PC-3 (cell line): Measurements from ENCODE around the gene MOCS1. TPM values are rescaled to one million over a fixed set of nuclear protein-coding genes. Genes with fewer than 3 reads are reported as not detected.

Source experiments
- ATAC-seq: fragments of 200-7000 bp; cut with Tn5 transposase; 2 replicates; pipeline ENCODE4 v1.9.1; 2020; ENCODE audit warnings: mild to moderate bottlenecking, moderate library complexity
- BruUV-seq: library from RNA; stranded (reverse); fragments of 400-500 nt; replicated peaks from 2 replicates; lab custom pipeline; 2021; lab: Mats Ljungman, UMichigan
- CTCF ChIA-PET: fragments of 300-600 bp; sonication (Branson Sonifier 250); formaldehyde crosslinking; loops from one replicate; lab custom pipeline; 2022; ENCODE audit warnings: antibody characterized with exemption; lab: Charles Lee
- POLR2A ChIA-PET: fragments of 300-600 bp; sonication (Branson Sonifier 250); formaldehyde crosslinking; loops from one replicate; lab custom pipeline; 2022; ENCODE audit warnings: antibody characterized with exemption; ENCODE audit not compliant: unreplicated experiment; lab: Charles Lee
- DNase-seq: peaks from one replicate; pipeline ENCODE4 v3.0.0-alpha.2; 2015
- H2AFZ ChIP-seq: fragments of 300-600 bp; sonication (generic); 2 replicates; pipeline ENCODE4 v1.6.0; 2016; ENCODE audit warnings: antibody characterized with exemption, low read length
- H3F3A ChIP-seq: fragments of 300-600 bp; sonication (generic); one replicate; pipeline ENCODE4 v1.6.0; 2017; ENCODE audit warnings: antibody characterized with exemption, low read length, control low read depth, mild to moderate bottlenecking; ENCODE audit not compliant: unreplicated experiment
- H3K27ac ChIP-seq: fragments of 300-600 bp; sonication (generic); 2 replicates; pipeline ENCODE4 v1.5.1; 2016; ENCODE audit warnings: mild to moderate bottlenecking, low read length
- H3K27me3 ChIP-seq: fragments of 300-600 bp; sonication (generic); 2 replicates; pipeline ENCODE4 v1.6.1; 2016; ENCODE audit warnings: low read length, mixed read lengths
- H3K36me3 ChIP-seq: fragments of 300-600 bp; sonication (generic); 2 replicates; pipeline ENCODE4 v1.6.1; 2016; ENCODE audit warnings: low read depth, mixed run types, low read length, mixed read lengths
- H3K4me1 ChIP-seq: fragments of 300-600 bp; sonication (generic); 2 replicates; pipeline ENCODE4 v1.5.1; 2016; ENCODE audit warnings: low read length; ENCODE audit not compliant: insufficient read depth
- H3K4me2 ChIP-seq: fragments of 300-600 bp; sonication (generic); 2 replicates; pipeline ENCODE4 v1.6.0; 2016; ENCODE audit warnings: low read length
- H3K4me3 ChIP-seq: fragments of 300-600 bp; sonication (generic); 2 replicates; pipeline ENCODE4 v1.5.1; 2016; ENCODE audit warnings: mild to moderate bottlenecking, low read length, mixed read lengths
- H3K79me2 ChIP-seq: fragments of 300-600 bp; sonication (generic); 2 replicates; pipeline ENCODE4 v1.6.1; 2017; ENCODE audit warnings: low read length, mixed read lengths
- H3K9ac ChIP-seq: fragments of 300-600 bp; sonication (generic); 2 replicates; pipeline ENCODE4 v1.6.0; 2016; ENCODE audit warnings: mild to moderate bottlenecking, low read length
- H3K9me2 ChIP-seq: fragments of 300-600 bp; sonication (generic); replicated peaks from 2 replicates; pipeline ENCODE4 v1.6.1; 2016; ENCODE audit warnings: mixed run types, low read length, mixed read lengths
- H3K9me3 ChIP-seq: fragments of 300-600 bp; sonication (generic); 2 replicates; pipeline ENCODE4 v1.6.1; 2016; ENCODE audit warnings: low read length, mixed read lengths
- H4K20me1 ChIP-seq: fragments of 300-600 bp; sonication (generic); 2 replicates; pipeline ENCODE4 v1.6.1; 2016; ENCODE audit warnings: low read length, mixed read lengths
- EZH2 ChIP-seq: fragments of 300-600 bp; sonication (generic); IDR thresholded peaks from one replicate; pipeline ENCODE4 v1.6.1; 2017; ENCODE audit warnings: antibody characterized with exemption, mild to moderate bottlenecking, low read length; ENCODE audit not compliant: unreplicated experiment
- EZH2phosphoT487 ChIP-seq: fragments of 300-600 bp; sonication (generic); IDR thresholded peaks from 2 replicates; pipeline ENCODE4 v1.6.1; 2018; ENCODE audit warnings: mild to moderate bottlenecking, antibody characterized with exemption, low read length, borderline replicate concordance
- intact Hi-C: fragments of 100-400 bp; cut with micrococcal nuclease; formaldehyde crosslinking; loops from 2 replicates; pipeline ENCODE4 v1.9.0; 2023
- total RNA-seq: library from RNA; depleted of rRNA; stranded (reverse); fragments of >200 nt; gene quantifications from 2 replicates; pipeline ENCODE4 v1.2.3, GENCODE V29; 2014
- TF ChIP-seq, protein P1 (sequence below): fragments of 300-600 bp; sonication (generic); conservative IDR thresholded peaks from 2 replicates; pipeline ENCODE4 v1.5.1; 2017; ENCODE audit warnings: antibody characterized with exemption, low read depth, mild to moderate bottlenecking, low read length

Gene MOCS1
- total RNA-seq, 1 experiment from 2014 or later, result 6.0 TPM

DNA sequence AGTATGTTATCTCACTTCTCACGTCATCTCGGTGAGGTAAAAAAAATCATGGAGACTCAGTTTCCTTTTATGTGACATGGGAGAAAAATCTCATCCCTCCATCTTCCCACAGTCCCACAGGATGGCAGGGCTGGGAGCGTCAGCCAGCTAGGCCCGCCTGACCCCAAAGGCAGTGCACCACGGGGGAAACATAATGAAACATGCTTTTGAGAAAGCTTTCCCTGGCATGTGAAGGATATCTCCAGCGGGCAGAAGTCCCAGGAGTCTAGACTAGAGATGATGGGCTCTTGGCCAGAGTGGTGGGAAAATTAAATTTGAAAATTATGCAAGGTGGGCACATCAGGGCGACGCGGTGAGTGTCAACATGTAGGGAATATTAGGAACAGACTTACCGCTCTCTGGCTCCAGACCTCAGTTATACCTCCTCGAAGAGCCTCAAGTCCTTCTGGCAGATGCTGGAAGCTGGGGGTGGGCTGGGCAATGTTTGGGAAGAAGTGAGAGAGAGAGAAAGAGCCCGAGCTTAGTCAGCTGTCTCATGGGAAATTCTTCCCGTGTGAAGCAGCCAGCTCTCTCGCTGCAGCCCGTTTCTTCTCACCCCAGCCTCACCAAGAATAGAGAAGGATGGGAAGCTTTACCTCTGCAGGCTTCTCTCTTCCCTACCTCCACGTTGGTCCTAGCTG lies 52.3 kb downstream of the MOCS1 start:
- Histone ChIP-seq H3K79me2 (no peaks in the 10 kb centered on the region), H3F3A (no peaks in the 10 kb centered on the region), H3K4me1 (no peaks in the 10 kb centered on the region), H4K20me1 (no peaks in the 10 kb centered on the region), H3K9ac (no peak overlapping the region), H3K4me3 (no peak overlapping the region), H3K9me2 (no peaks in the 10 kb centered on the region), H3K27ac (no peak overlapping the region), H2AFZ (no peak overlapping the region), H3K4me2 (no peak overlapping the region), H3K36me3 (no peaks in the 10 kb centered on the region), H3K9me3 (no peaks in the 10 kb centered on the region), H3K27me3 (0 out of 2 replicates have a peak, but pooled peaks cover 4% of the 10 kb centered on the region)
- TF ChIP-seq EZH2 (no peak), EZH2phosphoT487 (no peak)
- TF ChIP-seq, protein P1, sequence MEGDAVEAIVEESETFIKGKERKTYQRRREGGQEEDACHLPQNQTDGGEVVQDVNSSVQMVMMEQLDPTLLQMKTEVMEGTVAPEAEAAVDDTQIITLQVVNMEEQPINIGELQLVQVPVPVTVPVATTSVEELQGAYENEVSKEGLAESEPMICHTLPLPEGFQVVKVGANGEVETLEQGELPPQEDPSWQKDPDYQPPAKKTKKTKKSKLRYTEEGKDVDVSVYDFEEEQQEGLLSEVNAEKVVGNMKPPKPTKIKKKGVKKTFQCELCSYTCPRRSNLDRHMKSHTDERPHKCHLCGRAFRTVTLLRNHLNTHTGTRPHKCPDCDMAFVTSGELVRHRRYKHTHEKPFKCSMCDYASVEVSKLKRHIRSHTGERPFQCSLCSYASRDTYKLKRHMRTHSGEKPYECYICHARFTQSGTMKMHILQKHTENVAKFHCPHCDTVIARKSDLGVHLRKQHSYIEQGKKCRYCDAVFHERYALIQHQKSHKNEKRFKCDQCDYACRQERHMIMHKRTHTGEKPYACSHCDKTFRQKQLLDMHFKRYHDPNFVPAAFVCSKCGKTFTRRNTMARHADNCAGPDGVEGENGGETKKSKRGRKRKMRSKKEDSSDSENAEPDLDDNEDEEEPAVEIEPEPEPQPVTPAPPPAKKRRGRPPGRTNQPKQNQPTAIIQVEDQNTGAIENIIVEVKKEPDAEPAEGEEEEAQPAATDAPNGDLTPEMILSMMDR, result no peak
- CTCF ChIA-PET, result no interaction called here
- intact Hi-C loops, result no loop called here
- BruUV-seq, result no TSS peak
- ATAC-seq (no peak), DNase-seq (no peak)
- POLR2A ChIA-PET, result no interaction called here

DNA sequence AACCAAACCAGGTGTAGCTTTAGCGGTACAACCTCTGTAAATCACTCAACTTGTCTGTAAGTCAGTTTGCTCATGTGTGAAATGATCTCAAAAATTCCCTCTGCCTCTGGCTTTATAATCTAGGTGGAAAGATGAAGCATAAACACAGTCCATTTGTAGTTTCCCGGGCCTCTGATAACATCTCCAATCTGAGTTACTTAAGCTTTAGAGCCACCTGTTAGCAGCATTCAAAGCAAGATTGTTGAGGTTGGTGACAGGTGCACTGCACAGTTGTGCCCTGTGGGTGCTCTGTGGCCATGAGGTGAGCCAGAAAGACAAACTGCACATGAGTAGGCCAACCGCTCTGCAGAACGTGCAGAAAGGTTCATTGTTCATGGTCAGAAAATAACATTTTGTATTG lies 53.7 kb downstream of the MOCS1 start:
- BruUV-seq, result no TSS peak
- TF ChIP-seq EZH2phosphoT487 (no peak), EZH2 (no peak)
- TF ChIP-seq, protein P1, result no peak
- H3K36me3 ChIP-seq, result no peaks in the 10 kb centered on the region
- H3K9ac ChIP-seq, result no peak overlapping the region
- ChIA-PET POLR2A (no interaction called here), CTCF (no interaction called here)
- ATAC-seq (no peak), DNase-seq (no peak)
- H3K4me1 ChIP-seq, result no peaks in the 10 kb centered on the region
- H3K4me3 ChIP-seq, result no peak overlapping the region
- H2AFZ ChIP-seq, result no peak overlapping the region
- H4K20me1 ChIP-seq, result no peaks in the 10 kb centered on the region
- 0 out of 2 replicates have a peak, but pooled peaks cover 8% of the 10 kb centered on the region for H3K27me3 ChIP-seq
- intact Hi-C loops, result no loop called here
- H3K79me2 ChIP-seq, result no peaks in the 10 kb centered on the region
- no peaks in the 10 kb centered on the region for H3K9me3 ChIP-seq
- no peak overlapping the region for H3K27ac ChIP-seq
- H3K9me2 ChIP-seq, result no peaks in the 10 kb centered on the region
- no peak overlapping the region for H3K4me2 ChIP-seq
- no peaks in the 10 kb centered on the region for H3F3A ChIP-seq

DNA sequence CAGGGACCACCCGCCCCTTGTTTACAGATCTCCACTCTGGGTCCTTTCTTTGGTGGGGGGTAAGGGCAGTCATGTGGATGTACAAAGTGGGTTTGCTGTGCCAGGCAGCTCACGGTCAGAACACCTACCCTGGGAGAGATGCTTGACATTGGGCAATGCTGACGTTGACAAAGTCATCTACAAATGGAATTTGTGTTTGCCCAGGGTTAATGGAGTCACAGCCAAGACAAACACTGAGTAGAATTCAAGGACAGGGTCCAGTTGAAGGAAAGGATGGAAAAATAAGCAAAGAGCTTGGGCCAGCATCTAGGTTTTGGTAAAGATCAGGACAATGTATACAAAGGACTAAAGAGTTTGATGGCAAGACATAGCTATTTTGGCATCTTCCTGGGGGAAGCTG lies 54.7 kb downstream of the MOCS1 start:
- Histone ChIP-seq H3K4me3 (no peak overlapping the region), H3K9ac (no peak overlapping the region), H3K36me3 (no peaks in the 10 kb centered on the region), H3K4me1 (no peaks in the 10 kb centered on the region), H3F3A (no peaks in the 10 kb centered on the region), H4K20me1 (no peaks in the 10 kb centered on the region), H3K9me3 (no peaks in the 10 kb centered on the region), H3K27ac (no peak overlapping the region), H3K4me2 (no peak overlapping the region), H2AFZ (no peak overlapping the region), H3K27me3 (0 out of 2 replicates have a peak, but pooled peaks cover 8% of the 10 kb centered on the region), H3K79me2 (no peaks in the 10 kb centered on the region), H3K9me2 (no peaks in the 10 kb centered on the region)
- POLR2A ChIA-PET, result no interaction called here
- no TSS peak for BruUV-seq
- intact Hi-C loops, result no loop called here
- no peak for DNase-seq
- TF ChIP-seq, protein P1, result no peak
- TF ChIP-seq EZH2phosphoT487, result no peak
- no peak for TF ChIP-seq EZH2
- ATAC-seq, result no peak
- CTCF ChIA-PET, result no interaction called here
